GM12892 (cell line): ENCODE data around the gene FOXD2.

Experiments used
- POLR2A ChIP-seq: IDR thresholded peaks from 2 replicates; pipeline ENCODE4 v1.6.1; 2011; ENCODE audit warnings: low read depth, low read length, control low read depth
- TAF1 ChIP-seq: IDR thresholded peaks from 2 replicates; pipeline ENCODE4 v1.6.1; 2011; ENCODE audit warnings: low read depth, mild to moderate bottlenecking, control low read depth, low read length, borderline replicate concordance

DNA sequence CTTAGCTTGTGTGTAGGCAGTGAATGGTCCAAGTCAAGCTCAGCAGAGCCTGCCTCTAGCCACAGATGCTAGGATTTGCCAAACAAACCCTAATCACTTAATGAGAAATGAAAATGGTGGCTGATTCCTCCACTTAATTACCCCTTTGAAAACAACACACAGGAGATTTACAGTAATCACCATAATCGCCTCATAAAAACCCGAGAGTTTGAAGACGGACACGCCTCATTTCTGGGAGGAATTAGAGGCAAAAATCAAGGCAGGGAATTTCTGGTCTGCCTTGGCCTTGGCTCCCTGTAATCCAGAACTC is 38.0 kb upstream of the FOXD2 start:
- TF ChIP-seq POLR2A (no peak), TAF1 (no peak)
